Ishikawa (cell line): ENCODE measurements around the gene ABTB2.

Experiments
- CEBPB ChIP-seq: IDR thresholded peaks from 2 replicates; pipeline ENCODE4 v1.6.1; 2012
- CREB1 ChIP-seq: IDR thresholded peaks from 2 replicates; pipeline ENCODE4 v1.6.1; 2012; ENCODE audit warnings: low read depth
- EGR1 ChIP-seq: IDR thresholded peaks from 2 replicates; pipeline ENCODE4 v1.6.1; 2012
- EP300 ChIP-seq: IDR thresholded peaks from 2 replicates; pipeline ENCODE4 v1.6.1; 2012; ENCODE audit warnings: borderline replicate concordance
- FOXM1 ChIP-seq: IDR thresholded peaks from 2 replicates; pipeline ENCODE4 v1.6.1; 2012; ENCODE audit warnings: low read depth, borderline replicate concordance
- MAX ChIP-seq: IDR thresholded peaks from 2 replicates; pipeline ENCODE4 v1.6.1; 2012
- NFIC ChIP-seq: IDR thresholded peaks from 2 replicates; pipeline ENCODE4 v1.6.1; 2012
- RAD21 ChIP-seq: IDR thresholded peaks from 2 replicates; pipeline ENCODE4 v1.6.1; 2012; ENCODE audit warnings: low read depth
- REST ChIP-seq: IDR thresholded peaks from 2 replicates; pipeline ENCODE4 v1.6.1; 2012; ENCODE audit warnings: low read depth, mild to moderate bottlenecking
- TAF1 ChIP-seq: IDR thresholded peaks from 2 replicates; pipeline ENCODE4 v1.6.1; 2012; ENCODE audit warnings: low read depth, mild to moderate bottlenecking
- TCF12 ChIP-seq: IDR thresholded peaks from 2 replicates; pipeline ENCODE4 v1.6.1; 2012; ENCODE audit warnings: low read depth
- TEAD4 ChIP-seq: IDR thresholded peaks from 2 replicates; pipeline ENCODE4 v1.6.1; 2012
- USF1 ChIP-seq: IDR thresholded peaks from 2 replicates; pipeline ENCODE4 v1.6.1; 2012
- YY1 ChIP-seq: IDR thresholded peaks from 2 replicates; pipeline ENCODE4 v1.6.1; 2012; ENCODE audit warnings: low read depth
- ZBTB7A ChIP-seq: IDR thresholded peaks from 2 replicates; pipeline ENCODE4 v1.6.1; 2012; ENCODE audit warnings: low read depth

ABTB2 gene

GRCh38 chr11:34387653-34388052 lies 29.8 kb upstream of the ABTB2 start:
- TF ChIP-seq MAX (no peak), NFIC (no peak), CREB1 (no peak), EP300 (no peak), CEBPB (no peak), RAD21 (no peak), FOXM1 (no peak), TCF12 (no peak), USF1 (no peak), YY1 (no peak), REST (no peak), EGR1 (no peak), TEAD4 (no peak), TAF1 (no peak), ZBTB7A (no peak)

- TF ChIP-seq TEAD4: no peak
- no peak for TF ChIP-seq FOXM1
- no peak for TF ChIP-seq ZBTB7A
- no peak for TF ChIP-seq MAX
- TF ChIP-seq CREB1: no peak
- no peak for TF ChIP-seq TAF1
- no peak for TF ChIP-seq REST
- TF ChIP-seq TCF12: no peak
- TF ChIP-seq RAD21: no peak
These were observed 24.9 kb upstream of the ABTB2 start for GRCh38 chr11:34382532-34383276.

GRCh38 chr11:34381775-34382174 lies 24.0 kb upstream of the ABTB2 start:
- TF ChIP-seq FOXM1 (no peak), ZBTB7A (no peak), CEBPB (no peak), USF1 (no peak), EP300 (no peak), MAX (no peak), CREB1 (no peak), YY1 (no peak), TEAD4 (no peak), NFIC (no peak), EGR1 (no peak), TCF12 (no peak), TAF1 (no peak), REST (no peak), RAD21 (no peak)

- TF ChIP-seq MAX (no peak), TAF1 (no peak), CEBPB (no peak), YY1 (no peak), TCF12 (no peak), EP300 (no peak), CREB1 (no peak), REST (no peak), RAD21 (no peak), USF1 (no peak), EGR1 (no peak), NFIC (no peak), ZBTB7A (no peak), TEAD4 (no peak), FOXM1 (no peak)
These were observed 22.9 kb upstream of the ABTB2 start for GRCh38 chr11:34380696-34381095.
